Neural crest cell (in vitro differentiated cells): Measurements from ENCODE around the gene EMC6. TPM values are rescaled to one million over a fixed set of nuclear protein-coding genes. Genes with fewer than 3 reads are reported as not detected.

Experiments used
- DNase-seq: peaks from one replicate; pipeline ENCODE4 v3.0.0; 2021; ENCODE audit warnings: low read depth, mixed read lengths, low spot score
- H3K27ac Mint-ChIP-seq: one replicate; pipeline ENCODE4 v1.8.0; 2021; ENCODE audit warnings: mild to moderate bottlenecking, mixed read lengths; ENCODE audit not compliant: unreplicated experiment
- H3K27me3 Mint-ChIP-seq: 2 replicates; pipeline ENCODE4 v1.8.0; 2021; ENCODE audit warnings: low read depth, mild to moderate bottlenecking, mixed read lengths
- H3K36me3 Mint-ChIP-seq: 2 replicates; pipeline ENCODE4 v1.8.0; 2021; ENCODE audit warnings: low read depth, mild to moderate bottlenecking, mixed read lengths
- H3K4me1 Mint-ChIP-seq: 2 replicates; pipeline ENCODE4 v1.8.0; 2021; ENCODE audit warnings: mixed read lengths
- H3K4me3 Mint-ChIP-seq: one replicate; pipeline ENCODE4 v1.8.0; 2021; ENCODE audit warnings: mild to moderate bottlenecking, mixed read lengths
- H3K9me3 Mint-ChIP-seq: 2 replicates; pipeline ENCODE4 v1.8.0; 2021; ENCODE audit warnings: mixed read lengths
- CTCF ChIP-seq: fragments of 200-600 bp; sonication (generic); conservative IDR thresholded peaks from 2 replicates; pipeline ENCODE4 v1.5.0; 2021; ENCODE audit warnings: antibody characterized with exemption, mild to moderate bottlenecking
- total RNA-seq: library from RNA; stranded (reverse); gene quantifications from 2 replicates; pipeline ENCODE4 v1.2.1, GENCODE V29; 2021

Gene EMC6
- total RNA-seq, 1 donor from 2014 or later: 53.4 TPM

- no peak for DNase-seq
- no peaks in the 10 kb centered on the region for H3K4me1 Mint-ChIP-seq
- H3K4me3 Mint-ChIP-seq: peak overlapping the region; percentile 34
Measured at GRCh38 chr17:3656755-3657587, 11.6 kb upstream of the EMC6 start.

GRCh38 chr17:3657588-3657869, 11.1 kb upstream of the EMC6 start:
- Mint-ChIP-seq H3K9me3 (no peaks in the 10 kb centered on the region), H3K36me3 (no peaks in the 10 kb centered on the region), H3K4me1 (no peaks in the 10 kb centered on the region), H3K27me3 (no peaks in the 10 kb centered on the region), H3K27ac (no peak overlapping the region), H3K4me3 (no peak overlapping the region)
- DNase-seq: no peak
- TF ChIP-seq CTCF: no peak

More at GRCh38 chr17:3656755-3657587, 11.6 kb upstream of the EMC6 start:
- no peaks in the 10 kb centered on the region for H3K27me3 Mint-ChIP-seq
- TF ChIP-seq CTCF: no peak
- H3K36me3 Mint-ChIP-seq: no peaks in the 10 kb centered on the region
- no peaks in the 10 kb centered on the region for H3K9me3 Mint-ChIP-seq
- H3K27ac Mint-ChIP-seq: no peak overlapping the region

GRCh38 chr17:3657874-3658783, 10.5 kb upstream of the EMC6 start:
- no peak for DNase-seq
- H3K27ac Mint-ChIP-seq: no peak overlapping the region
- H3K27me3 Mint-ChIP-seq: no peaks in the 10 kb centered on the region
- no peak for TF ChIP-seq CTCF
- H3K9me3 Mint-ChIP-seq: no peaks in the 10 kb centered on the region
- H3K4me1 Mint-ChIP-seq: peaks cover 3% of the 10 kb centered on the region
- H3K36me3 Mint-ChIP-seq: no peaks in the 10 kb centered on the region
- no peak overlapping the region for H3K4me3 Mint-ChIP-seq

GRCh38 chr17:3658784-3659449, 9.7 kb upstream of the EMC6 start:
- no peak for DNase-seq
- Mint-ChIP-seq H3K27me3 (no peaks in the 10 kb centered on the region), H3K36me3 (no peaks in the 10 kb centered on the region), H3K9me3 (no peaks in the 10 kb centered on the region), H3K4me1 (peaks cover 3% of the 10 kb centered on the region), H3K27ac (no peak overlapping the region), H3K4me3 (no peak overlapping the region)
- TF ChIP-seq CTCF: no peak

- no peak for DNase-seq
- no peaks in the 10 kb centered on the region for H3K27me3 Mint-ChIP-seq
- no peak overlapping the region for H3K27ac Mint-ChIP-seq
- TF ChIP-seq CTCF: no peak
- H3K36me3 Mint-ChIP-seq: no peaks in the 10 kb centered on the region
- H3K9me3 Mint-ChIP-seq: no peaks in the 10 kb centered on the region
- H3K4me3 Mint-ChIP-seq: no peak overlapping the region
- H3K4me1 Mint-ChIP-seq: peaks cover 3% of the 10 kb centered on the region
Measured at GRCh38 chr17:3659541-3660111, 9.0 kb upstream of the EMC6 start.
